ENCODE results near the gene BTAF1.
"Not testable (repeated sequence)": the region's sequence is repeated elsewhere in the genome, so short reads cannot be mapped to it uniquely, and the experiment has no call there.

The BTAF1 gene

DNA sequence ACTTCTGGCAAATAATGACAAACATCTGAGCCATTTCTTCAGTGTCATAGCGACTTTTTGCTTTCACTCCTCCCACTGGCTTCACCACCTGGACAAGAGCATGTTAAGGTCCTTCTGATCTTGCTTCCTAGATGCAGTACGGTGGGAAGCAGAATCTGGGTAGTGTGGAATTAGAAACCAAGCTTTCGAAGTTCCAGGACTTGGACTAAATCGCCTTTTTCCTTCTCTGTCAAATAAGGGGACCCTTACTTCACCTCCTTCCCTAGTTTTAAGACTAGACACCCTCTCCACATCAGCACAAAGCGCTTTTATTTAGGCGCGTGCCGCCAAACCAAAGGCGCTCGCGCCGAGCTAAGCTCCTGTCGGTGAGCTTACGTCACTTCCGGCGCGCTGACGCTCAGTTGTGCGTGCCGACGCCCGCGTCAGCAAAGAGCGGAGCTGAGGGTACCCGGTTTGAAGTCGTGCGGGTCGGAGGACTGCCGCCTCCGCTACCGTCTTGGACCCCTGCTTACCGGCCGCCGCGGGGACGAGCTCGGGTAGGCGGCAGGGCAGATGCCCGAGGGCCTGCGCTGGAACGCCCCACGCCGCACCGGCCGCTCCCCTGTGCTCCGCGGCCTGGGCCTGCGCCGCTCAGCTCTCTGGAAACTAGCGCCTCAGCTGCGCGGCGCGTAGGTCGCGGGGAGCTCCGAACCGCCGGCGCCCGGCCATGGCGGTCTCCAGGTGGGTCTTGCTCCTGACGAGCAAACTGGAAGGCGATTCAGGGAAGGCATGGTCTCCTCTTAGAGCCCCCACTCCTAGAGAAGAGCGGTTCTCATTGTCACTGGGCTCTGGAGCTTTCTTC lies at the start of gene BTAF1:
Gene BTAF1, plus strand, starts transcription at position 400 of the 841 bp plus-strand sequence. Its CDS starts 307 bp downstream, at position 707.
- DNase-seq: peak; percentile 39

DNA sequence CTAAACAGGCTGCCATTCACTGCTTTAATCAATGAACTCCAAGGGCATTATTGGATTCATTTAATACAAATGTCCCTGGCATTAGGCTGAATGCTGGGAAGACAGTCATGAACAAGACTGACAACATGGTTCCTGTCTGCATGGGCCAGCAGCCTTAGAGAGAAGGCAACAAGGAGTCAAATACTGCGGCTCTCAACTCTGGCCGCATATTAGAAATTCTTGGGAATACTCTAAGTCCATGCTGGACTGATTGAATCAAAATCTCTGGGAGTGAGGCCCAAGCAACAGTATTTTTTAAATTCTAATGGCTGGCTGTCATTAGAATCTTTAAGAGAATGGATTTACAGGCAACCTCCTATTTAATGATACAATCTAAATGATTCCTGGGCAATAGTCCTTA lies 48.4 kb upstream of the BTAF1 start:
- DNase-seq: no peak

DNA sequence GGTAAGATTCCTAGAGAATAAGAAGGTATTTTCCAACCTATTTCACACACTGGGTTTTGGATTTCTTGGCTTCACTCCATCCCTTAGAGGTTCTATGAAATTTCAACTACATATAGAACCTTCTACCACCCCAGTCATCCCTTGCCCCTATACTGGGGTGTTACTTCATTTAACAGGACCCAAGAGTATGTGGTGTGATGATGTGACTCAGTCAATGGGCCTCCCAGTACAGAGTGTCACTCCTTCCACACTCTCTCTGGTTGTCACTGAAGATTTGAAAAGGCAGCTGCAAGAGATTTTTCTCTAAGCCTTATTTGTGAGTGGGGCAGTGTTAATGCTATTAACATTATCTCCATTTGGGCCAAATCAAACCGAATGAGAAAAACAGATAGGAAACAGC lies 47.8 kb upstream of the BTAF1 start:
- no peak for DNase-seq

DNA sequence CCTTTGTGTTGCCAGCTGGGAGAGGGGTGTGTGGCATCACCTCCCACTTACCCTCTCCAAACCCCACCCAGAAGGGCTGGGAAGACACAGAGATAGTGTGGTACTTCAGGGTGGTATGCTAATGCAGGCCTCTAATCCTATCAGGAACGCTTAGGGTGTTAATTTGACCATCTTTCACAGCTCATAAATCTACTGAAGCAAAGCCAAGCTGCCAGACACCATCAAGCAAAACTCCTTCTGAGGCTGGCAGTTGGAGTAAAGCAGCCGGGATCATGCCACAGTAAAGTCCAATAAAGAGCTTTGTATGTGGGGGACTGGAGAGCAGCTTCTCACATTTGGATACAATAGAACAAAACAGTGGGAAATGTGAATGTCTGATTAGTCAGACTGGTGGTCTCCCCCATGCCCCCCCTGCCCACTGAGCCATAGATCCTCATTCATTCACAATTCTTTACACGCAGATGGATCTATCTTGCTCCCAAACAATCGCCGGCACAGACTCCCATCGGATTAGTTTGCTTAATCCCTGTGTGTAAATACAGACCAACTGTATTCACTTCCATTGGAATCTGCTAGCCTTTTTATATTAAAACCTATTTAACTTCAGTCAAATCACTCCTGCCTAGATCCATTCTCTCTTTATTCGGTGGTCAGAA lies 43.9 kb upstream of the BTAF1 start:
- no peak for DNase-seq

DNA sequence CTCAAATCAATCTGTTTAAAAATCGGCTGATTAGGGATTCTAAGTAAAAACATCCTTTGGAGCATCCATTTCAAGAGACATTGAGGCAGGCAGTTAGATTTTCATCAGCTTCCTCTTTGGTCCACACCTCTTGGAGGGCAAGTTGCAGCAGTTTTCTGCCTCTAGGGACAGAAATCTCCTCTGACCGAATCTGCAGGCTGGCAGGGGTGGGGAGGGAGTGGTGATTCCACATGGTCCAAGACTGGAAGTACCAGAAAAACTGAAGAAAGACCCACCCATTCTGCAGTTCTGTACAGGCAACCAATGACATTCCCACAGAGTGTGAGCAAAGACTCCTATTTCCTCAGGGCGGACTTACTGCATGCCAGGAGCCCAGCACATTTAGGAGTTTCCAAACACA lies 43.3 kb upstream of the BTAF1 start:
- DNase-seq: no peak

DNA sequence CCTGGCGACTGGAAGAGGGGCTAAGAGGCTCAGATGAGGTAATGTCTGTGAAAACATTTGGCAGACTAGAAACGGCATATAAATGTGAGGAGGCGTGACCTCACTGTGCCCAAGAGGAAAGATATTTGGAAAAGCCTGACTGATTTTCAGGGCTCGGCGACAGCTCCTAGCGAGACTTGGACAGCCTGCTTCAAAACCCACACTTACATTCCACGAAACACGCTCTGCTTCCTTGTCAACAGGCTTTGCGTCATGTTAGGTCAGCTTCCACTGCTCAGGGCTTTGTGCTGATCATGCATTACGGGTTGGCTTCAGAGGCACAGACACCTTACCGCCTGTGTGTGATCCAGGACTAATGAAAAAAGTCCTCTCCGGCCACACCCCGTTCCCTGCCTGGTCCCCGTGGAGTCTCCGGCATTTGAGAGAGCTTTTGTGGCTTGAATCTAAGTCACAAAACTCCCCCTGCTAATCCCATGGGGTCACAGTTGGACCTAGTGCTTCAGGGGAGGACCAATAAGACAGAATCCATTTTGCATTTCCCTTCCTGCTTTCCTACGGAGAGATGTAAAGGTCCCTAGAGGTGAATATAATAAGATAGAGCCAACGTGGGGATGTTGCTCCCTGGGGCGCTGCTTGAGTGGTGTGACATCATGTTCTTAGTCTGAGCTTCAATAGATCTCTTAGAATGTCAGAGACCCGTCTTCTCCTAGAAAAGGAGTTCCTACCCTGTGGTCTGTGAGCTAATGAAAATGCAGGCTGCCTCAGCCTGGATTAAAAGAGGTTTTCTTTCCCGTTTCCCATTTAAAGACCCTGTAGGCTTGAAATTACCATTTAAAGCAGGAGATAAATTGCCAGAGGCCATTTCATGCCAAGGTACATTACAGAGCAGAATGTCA lies 39.8 kb upstream of the BTAF1 start:
- DNase-seq: no peak

DNA sequence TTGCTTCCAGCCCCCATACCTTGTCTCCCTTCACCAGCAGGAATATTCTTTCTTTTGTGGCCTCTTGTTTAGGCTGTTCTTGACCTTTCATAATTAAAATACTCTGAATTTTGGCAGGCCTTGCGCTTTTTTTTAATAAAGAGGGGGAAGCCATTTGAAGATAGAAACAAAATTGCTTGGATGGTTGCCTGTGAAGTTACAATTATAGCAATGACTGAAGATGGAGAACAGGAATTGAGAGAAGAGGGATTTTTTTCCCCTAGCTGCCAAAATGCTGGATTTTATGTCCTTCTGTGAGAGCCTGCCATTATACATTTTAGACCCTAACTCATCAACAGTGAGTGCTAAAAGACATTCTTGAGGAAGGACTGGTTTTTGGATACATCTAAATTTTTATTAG lies 39.0 kb upstream of the BTAF1 start:
- DNase-seq: no peak

DNA sequence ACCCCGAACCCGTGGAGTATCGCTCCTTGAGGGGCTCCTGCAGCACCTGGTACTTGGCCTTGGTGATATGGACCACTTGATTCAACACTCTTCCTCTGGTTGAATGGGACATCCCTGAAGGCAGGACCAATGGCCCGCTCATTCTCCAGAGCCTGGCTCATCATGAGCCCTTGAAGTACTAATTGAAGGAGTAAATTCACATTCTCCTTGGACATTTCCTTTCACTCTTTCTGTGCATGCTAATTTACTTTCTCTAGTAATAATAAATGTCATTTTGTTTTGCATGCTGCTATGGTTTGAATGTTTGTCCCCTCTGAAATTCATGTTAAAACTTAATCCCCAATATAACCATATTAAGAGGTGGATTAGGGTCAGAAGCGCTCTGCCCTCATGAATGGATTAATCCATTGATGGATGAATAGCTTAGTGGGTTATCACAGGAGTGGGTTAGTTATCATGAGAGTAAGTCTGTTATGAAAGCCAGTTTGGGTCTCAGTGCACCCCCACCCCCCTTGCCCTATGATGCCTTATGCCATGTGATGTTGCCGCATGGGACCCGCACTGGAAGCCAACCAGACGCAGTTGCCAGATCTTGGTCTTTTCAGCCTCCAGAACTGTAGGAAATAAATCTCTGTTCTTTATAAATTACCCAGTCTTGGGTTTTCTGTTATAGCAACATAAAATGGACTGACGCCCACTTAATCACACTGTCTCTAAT lies 38.0 kb upstream of the BTAF1 start:
- no peak for DNase-seq

DNA sequence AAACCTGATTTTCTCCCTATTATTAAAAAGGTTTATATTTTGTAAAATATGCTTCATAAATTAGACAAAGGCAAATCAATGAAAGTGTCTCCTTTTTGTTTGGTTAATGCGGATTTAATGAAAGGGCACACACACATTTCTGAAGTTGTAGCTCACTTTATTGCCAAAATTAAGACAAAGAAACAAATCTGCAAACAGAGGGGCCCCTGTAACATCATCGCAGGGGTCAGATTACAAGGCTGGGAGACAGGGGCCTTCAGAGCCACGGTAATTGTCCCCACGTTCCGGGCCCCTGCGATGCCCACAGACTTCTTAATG lies 36.7 kb upstream of the BTAF1 start:
- DNase-seq: no peak

DNA sequence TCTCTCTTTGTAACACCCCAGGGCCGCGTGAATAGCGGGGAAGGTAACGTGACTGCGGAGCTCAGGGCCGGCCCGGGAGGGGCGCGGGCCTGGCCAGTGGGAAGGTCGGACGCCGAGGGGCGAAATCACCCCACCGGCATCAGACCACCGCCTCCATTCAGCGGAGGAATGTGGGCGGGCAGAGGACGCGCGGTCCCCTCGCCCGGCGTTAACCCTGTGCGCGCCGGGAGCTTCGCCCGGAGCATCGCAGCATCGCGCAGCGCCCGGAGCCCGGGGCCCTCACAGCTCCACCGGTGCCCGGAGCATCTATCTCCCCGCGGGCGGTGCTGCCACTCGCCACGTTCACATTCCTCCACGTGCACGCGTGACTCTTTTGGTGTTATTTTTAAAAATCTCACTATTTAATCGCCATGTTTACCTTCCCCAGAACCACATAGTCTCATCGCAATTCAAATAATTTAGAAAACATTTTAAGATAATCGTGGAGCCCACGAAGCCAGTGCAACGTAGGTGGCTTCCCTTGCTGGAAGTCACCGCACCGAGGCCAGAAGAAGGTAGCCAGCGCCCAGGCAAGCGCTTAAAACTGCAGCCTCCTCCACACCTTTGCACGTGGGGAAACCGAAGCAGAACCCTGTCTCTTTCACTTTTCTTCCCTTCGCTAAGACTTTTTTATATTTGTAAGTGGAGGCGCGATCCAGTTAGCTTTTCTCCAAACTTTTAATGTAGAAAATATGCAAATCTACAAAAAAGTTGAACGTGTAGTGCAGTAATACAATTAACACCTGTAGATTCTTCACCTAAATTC lies 36.1 kb upstream of the BTAF1 start:
- DNase-seq: no peak

DNA sequence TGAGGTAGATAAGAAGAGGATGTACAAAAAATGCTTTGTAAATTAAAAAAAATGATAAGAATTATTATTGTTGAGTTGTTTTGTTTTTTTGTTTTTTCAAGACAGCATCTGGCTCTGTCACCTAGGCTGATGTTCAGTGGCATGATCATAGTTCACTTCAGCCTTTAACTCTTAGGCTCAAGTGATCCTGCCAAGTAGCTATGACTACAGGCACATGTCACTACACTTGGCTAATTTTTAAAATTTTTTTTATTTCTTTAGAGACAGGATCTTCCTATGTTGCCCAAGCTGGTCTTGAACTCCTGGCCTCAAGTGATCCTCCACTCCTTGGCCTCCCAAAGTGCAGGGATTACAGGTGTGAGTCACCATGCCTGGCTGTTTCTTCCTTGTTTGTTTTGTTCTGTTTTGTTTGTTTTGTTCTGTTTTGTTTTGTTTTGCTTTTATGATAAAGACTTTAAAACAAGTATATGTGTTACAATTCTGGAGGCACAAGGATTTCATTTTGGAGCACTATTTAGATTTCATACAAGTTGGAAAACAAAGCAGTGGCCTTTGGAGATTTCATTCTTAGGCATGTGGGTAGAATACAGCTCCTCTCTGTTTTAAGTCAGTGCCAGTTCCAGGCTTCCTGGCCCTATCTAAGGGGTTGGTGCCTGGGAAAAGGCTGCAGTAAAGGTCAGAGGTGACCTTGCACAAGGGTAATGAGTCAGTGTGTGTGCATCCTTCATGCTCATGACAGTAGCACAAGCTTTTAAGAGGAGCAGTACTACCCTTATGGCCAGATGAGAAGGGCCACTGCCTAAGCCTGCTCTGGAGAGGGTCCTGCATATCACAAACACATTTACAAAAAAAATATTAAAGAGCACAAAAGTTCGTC lies 32.2 kb upstream of the BTAF1 start:
- no peak for DNase-seq

DNA sequence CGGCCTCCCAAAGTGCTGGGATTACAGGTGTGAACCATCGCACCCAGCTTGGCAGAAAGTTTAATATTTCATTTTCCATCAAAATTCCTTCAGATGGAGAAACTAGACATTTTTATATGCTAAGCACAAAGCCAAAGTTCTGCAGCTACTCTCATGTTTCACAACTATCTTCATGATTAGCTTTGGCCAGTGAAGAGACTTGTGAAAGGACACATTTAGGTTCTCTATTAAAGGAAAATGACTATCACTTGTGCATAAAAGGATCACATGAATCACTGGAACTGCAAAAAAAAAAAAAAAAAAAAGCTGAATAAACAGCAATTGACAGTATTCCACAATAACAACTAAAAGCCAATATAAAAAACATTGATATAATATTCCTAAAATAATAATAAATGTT lies 30.5 kb upstream of the BTAF1 start:
- DNase-seq: no peak

DNA sequence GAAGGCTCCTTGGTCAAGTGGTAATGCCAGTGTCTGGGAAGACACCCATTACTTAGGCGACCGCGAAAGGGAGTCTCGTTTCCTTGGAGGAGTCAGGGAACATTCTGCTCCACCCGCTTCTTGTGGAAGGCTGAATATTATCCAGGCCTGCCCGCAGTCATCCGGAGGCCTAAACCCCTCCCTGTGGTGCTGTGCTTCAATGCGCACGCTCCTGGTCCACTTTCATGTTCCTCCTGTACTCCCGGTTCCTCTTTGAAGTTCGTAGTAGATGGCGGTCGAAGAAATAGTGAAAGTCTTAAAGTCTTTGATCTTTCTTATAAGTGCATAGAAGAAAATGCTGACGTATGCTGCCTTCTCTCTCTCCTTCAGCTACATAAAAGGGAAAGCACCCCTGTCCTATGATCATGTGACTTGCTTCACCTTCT lies 29.3 kb upstream of the BTAF1 start:
- not testable (repeated sequence) for DNase-seq

DNA sequence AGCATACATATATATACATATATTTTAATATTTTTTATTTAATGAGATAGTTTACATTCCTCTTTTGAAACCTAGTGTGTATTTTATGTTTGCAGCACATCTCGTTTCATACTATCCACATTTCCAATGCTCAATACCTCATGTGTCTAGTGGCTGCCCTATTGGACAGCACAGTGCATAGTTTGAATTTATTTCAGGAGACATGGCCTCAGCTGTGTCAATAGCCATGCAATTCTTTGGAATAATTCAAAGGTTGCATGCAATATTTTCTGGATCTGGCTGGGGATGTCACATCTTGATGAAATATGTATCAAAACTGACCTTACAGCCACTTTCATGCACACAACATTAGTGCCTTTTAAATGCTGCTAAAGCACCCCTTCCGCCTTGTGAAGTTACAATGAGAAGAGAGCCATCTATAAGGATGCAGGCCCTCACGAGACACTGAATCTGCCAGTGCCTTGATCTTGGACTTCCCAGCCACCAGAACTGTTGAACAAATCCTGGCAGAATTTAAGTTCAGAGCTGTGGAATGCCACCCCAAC lies 27.3 kb upstream of the BTAF1 start:
- no peak for DNase-seq

DNA sequence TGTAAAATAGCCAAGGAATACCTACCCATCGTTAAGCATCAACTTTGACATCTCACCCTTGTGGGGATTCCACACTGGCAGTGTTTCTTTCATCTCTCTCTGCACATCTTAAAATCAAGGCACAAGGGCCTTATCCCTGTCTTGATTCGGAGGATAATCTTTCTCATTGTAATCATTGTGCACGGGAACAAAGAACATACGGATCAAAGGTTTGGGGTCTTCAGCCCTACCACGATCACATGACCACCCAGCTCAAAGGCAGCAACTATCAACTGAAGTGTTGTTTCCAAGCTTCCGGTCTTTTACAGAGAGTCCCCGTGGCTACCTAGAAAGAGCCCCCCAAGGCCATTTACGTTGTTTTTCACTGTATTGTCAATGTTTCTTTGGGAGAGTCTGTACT lies 26.1 kb upstream of the BTAF1 start:
- DNase-seq: no peak

DNA sequence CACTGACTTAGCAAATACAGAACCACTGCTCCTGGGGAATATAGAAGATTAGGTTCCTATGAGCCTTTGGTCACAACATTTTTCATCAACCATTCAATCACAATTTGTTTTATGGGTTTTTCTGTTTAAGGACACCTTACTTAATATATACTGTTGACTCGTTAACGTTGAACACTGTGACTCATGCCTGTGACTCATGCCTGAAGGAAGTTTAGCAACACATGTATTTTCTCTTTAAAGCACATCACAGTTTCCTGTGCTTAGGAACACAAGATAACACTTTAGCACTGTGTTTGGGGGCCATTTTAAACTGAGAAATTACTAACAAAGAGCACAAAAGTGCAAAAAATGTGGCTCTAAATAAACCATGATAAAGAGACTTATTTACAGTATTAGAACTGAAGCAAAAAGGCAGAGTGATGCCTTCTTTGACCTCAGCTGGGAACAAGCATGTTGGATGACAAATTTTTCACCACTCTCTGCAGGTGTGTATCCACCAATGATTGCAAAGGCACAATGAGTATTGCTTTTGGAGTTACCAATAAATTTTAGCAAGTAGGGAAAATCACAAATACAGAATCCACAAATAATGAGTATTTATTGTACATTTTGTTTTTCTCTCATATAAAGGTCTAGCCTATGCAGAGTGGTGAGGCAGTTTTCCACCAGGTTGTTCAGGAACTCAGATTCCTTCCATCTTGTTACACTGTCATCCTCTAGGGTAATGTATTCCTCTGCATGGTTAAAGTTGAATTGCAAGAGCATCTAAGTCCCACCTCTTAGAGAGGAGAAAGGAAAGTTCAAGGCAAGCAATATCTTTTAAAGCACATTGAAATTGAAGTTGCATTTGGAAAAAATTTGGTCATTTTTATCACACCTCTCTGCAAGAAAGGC lies 21.5 kb upstream of the BTAF1 start:
- DNase-seq: no peak

DNA sequence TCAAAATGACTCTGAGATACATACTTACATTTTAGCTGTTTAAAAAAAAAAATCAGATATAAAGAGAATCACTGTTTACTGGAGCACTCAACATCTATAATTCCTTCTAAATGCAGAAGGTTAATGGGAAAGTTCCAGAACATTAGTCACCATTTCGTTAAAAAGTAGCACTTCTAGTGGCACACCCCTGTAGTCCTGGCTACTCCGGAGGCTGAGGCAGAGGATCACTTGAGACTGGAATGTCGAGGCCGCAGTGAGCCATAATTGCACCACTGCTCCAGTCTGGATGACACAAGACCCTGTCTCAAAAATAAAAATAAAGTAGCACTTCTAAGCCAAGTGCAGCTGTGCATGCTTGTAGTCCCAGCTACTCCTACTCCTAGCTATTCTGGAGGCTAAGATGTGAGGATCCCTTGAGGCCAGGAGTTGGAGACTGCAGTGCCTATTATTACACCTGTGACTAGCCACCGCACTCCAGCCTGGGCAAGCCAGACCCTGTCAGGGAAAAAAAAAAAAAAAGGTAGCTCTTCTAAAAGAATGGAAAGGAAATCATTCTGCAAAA lies 16.5 kb upstream of the BTAF1 start:
- no peak for DNase-seq

DNA sequence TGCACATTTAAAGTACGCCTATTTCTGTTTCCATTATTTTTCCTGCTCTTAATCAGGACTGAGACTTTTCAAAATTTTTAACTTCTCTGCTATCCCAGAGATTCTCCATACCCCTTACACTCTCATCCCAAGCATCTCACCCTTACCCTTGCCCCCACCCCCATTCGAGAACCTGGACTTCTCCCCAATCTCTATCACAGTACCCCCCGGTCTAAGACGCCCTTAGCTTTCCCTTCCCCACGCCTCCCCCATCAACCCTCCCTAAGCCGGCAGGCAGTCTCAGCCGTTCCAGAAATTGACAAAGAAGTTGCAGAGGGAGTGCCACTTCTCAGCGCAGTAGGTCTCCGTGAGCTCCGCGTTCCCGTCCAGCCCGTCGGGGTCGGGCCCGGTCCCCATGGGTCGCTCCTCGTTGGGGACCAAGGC lies 15.6 kb upstream of the BTAF1 start:
- no peak for DNase-seq
